IPS DF 19.7 (cell line): ENCODE results near the gene CHADL.
A peak's percentile ranks its signal among the peaks of the same experiment; 100 is the strongest.
"Not testable (repeated sequence)": the region's sequence is repeated elsewhere in the genome, so short reads cannot be mapped to it uniquely, and the experiment has no call there.

Experiments
- DNase-seq: peaks from one replicate; pipeline ENCODE4 v3.0.0-alpha.2; 2013; ENCODE audit warnings: low read depth, low spot score

The CHADL gene, protein sequence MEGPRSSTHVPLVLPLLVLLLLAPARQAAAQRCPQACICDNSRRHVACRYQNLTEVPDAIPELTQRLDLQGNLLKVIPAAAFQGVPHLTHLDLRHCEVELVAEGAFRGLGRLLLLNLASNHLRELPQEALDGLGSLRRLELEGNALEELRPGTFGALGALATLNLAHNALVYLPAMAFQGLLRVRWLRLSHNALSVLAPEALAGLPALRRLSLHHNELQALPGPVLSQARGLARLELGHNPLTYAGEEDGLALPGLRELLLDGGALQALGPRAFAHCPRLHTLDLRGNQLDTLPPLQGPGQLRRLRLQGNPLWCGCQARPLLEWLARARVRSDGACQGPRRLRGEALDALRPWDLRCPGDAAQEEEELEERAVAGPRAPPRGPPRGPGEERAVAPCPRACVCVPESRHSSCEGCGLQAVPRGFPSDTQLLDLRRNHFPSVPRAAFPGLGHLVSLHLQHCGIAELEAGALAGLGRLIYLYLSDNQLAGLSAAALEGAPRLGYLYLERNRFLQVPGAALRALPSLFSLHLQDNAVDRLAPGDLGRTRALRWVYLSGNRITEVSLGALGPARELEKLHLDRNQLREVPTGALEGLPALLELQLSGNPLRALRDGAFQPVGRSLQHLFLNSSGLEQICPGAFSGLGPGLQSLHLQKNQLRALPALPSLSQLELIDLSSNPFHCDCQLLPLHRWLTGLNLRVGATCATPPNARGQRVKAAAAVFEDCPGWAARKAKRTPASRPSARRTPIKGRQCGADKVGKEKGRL

DNA sequence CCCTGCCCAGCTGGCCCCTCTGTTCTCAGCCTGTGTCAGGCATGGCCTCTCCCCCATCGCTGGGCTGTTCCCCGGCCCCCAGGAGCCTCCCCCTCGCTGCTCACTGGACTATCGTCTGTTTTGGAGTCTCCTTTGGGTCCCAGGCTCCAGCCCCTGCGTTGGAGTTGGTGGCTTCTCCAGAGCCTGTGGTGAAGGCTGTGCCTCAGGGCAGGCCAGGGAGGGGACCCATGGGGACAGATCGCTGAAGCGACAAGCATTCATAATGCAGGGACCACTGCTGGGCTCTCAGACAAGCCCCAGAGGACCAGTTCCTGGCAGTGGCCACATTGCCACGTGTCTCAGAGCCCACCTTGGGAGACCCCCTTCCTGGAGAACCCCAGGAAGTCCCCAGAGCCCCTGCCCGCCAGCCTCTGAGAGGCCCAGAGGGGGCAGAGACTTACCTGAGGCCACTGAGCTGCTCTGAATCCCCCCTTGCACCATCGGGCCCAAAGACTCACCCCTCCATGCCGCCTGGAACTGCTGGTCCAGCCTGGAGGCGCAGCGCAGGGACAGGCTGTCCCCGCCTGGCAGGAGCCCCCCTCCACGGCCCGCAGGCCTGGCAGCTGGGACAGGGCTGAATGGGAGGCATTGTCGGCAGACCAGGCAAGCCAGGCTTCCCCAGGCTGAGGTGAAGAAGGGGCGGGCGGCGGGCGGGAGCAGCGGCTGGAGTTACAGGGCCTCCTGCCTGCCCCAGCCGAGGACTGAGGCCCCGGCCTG lies at the start of gene CHADL:
Gene CHADL (minus strand): TSS at position 555 of the 756 bp plus-strand sequence. CDS start 50 bp downstream, at position 505.
- no peak for DNase-seq

- no peak for DNase-seq
Measured at GRCh38 chr22:41289671-41290070, 48.9 kb upstream of the CHADL start.

GRCh38 chr22:41288245-41288946 lies 47.7 kb upstream of the CHADL start:
- peak; percentile 79 for DNase-seq

DNA sequence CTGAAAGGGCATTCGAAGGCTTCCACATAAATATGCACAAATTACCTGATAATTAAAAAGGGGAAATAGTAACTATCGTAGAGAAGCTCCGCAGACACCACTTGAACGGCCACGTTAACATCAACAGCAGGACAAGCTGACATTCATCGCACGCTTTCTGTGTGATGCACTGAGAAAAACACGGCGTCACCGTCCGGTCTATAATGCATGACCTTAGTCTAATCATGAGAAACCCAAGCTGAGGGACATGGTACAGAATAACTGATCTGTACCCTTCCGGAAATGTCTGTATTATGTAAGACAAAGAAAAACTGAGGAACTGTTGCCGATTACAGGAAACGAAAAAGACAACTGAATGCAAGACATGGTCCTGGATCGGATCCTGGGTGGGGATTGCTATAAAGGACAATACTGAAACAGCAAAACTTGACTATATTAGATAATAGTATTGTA lies 45.9 kb upstream of the CHADL start:
- DNase-seq, result no peak

DNA sequence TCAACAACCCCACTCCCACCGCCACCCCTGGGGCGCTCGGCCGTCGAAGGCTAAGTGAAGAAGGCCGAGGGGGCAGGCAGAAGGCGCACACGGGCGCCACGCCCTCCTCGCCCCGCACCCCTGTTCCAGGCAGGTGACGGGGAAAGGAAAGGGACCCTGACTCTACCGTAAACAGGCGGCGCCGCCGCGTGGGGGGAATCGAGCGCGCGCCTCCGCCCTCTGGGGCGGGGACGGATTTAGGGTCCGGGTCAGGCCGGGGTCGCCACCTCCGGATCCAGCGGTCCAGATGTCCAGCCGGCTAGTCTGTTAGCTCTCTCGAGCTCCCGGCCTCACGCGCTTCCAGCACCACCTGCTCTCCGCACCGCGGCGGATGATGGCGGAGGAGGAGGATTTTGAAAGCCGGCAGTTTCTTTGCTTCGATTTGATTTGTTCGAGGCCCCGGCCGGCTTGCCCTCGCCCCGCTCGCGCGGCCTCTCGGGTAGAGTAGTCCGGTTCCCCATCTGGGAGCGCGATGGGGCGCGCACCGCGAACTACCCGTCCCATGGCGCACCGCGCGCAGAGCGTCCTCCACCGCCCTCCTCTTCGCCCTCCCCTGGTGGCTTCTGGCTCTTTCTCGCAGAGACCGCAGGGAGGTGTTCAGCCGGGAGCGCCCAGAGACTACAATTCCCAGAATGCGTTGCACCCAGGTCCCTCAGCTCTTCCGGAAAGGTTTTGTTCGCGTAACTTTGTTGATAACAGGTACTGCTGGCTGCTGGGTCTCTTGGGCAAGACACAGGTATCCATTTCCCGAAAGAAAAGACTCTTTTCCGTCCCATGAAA lies 45.3 kb upstream of the CHADL start, which contains the start of gene RANGAP1:
Gene RANGAP1 (minus strand): TSS at position 368 of the 819 bp plus-strand sequence. CDS start 5,143 bp downstream, outside the sequence.
- DNase-seq, result peak; percentile 99

DNA sequence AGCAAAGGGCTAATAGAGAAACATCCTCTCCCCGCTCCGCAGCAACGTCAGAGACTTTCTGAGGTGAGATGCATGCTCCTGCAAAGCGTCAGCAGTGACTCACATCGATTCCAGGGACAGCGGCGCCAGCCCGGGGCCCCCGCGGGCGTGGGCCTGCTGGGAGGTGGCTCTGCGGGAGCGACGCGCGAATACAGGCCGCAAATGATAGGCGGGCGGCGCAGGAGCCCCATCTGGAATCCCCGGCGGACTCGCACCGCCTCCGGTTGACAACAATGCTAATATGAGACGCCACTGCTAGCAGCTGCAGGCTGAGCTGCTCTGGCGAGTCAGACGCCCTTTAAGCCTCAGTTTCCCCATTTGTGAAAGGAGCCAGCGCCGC lies 44.7 kb upstream of the CHADL start:
- no peak for DNase-seq

- DNase-seq, result no peak
Measured at GRCh38 chr22:41284465-41284864, 43.7 kb upstream of the CHADL start.

DNA sequence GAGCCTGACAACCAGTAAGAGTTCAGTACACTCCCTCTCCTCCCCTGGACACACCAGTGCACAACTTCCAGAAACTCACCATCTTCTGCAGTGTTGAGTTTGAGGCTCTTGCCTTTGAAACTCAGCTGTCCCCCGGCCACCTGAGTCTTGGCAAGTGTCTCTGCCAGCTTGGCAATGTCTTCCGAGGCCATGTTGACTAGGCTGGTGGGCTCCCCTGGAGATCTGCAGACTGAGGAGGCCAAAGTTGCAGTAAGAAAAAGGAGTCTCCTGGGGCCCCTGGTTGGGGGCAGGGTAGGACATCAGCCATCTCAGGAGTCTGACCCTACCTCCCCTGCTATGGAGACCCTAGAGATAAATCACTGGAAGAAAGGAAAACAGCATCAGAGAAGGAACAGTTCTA lies 40.1 kb upstream of the CHADL start:
- DNase-seq, result no peak

DNA sequence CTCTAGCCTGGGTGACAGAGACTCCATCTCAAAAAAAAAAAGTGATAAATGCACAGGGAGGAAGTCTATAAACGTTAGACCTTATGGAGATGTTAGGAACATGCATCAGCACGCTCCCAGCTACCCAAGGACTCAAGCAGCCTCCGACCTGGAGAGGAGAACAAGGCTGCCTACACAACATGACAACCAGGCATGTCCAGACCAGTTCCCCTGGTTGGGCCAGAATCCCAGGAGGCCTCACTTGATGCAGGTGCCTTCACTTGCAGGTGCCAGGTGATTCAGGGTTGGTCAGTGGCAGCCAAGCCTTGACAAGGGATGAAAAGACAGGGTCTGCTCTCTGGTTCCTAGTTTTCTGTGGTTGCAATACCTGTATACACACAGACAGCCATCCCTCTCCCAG lies 39.3 kb upstream of the CHADL start:
- no peak for DNase-seq

- no peak for DNase-seq
Measured at GRCh38 chr22:41274856-41275255, 34.1 kb upstream of the CHADL start.

DNA sequence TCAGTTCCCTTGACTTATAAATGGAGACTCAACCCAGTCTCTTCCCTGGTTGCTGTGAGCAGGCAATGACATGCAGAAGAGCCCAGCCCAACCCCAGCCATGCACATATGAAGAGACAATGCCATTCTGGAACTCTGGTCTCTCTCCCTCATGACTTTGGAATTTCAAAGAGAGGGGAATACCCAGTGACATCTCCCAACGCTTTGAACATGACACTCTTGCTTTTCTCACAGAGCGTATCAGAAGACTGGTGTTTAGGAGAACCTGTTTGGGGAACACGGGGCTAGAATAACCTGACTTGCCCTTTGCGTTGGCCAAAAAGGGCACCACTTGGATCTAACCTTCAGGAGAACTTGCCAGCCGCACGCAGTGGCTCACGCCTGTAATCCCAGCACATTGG lies 32.4 kb upstream of the CHADL start:
- no peak for DNase-seq

DNA sequence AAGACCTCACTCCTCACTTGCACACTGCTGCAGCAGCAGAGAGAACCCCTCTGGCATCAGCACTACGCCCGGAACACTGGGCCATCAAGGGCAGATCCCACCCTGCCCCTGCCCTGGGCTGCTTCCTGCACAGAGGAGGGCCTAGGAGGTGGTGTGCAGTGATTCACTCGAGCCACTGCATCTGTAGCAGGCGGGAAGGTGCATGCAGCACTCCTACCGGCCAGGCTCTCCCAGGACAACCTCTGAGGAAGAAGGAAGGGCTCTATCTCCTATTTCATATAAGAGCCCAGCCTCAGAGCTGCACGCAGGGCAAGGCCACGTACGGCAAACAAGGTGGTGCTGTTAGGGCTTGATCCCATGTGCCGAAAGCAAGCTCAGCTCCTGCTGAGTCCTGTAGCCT lies 31.1 kb upstream of the CHADL start:
- DNase-seq, result no peak

GRCh38 chr22:41267958-41268357 lies 27.2 kb upstream of the CHADL start:
- DNase-seq, result no peak

DNA sequence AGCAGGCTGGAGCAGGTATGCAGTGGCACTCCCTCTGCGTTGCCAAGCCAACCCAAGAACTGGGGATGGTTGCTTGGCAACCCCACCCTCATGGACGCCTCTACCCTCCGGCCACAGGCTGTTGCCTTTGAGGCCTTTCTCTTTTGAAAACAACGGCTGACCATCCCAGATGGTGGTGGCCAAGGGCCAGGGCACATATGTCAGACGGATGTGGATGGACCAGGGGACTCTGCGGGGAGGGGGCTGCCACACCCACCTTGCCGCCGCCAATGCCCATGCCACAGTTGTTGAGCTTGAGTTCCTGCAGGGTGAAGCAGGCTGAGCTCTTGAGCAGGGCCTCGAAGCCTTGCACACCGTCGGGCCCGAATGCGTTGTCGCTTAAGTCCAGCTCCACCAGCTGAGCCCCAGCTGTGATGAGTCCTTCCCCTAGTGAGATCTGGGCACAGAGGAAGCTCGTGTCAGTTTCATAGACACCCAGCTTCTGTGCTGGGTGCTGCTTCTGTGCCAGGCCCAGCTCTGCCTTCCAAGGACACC lies 23.7 kb upstream of the CHADL start:
- DNase-seq, result no peak

DNA sequence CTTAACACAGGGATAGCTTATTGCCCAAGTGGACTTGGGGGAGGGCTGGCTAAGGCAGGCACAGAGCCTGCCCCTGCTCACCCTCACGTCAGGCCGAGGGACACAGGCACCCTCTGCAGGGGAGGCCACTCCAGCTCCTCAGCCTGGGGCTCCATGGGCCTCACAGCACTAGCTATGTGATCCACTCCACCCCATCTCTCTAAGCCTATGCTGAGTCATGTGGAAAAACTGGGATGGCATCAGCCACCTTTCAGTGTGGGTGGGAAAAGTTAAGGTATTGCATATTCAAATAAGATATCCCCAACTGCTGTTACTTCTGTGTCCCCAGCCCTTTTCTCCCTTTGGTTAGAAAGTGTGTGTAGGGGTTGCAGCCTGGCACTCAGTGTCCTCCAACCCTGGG lies 23.0 kb upstream of the CHADL start:
- DNase-seq, result no peak

DNA sequence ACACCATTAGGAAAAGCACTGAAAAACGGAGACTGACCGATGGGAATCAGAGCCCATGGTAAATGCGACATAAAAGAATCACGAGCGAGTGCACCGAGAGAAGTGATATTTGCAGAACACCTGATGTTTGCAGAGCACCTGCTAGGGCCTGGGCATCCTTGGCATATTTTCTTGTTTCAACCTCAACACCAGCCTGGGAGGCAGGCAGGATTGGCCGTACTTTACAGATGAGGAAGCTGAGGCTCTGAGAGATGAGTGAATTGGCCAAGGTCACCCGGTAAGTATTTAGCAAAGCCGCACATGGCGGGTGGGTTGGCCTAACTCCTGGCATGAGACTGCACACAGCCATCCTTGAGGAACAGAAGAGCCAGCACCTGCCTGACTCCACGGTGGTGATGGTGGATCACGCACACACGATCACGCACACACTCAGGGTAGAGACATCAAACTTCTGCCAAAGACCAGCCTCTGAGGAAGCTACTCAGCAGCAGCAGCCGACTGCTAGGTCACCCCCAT lies 21.6 kb upstream of the CHADL start:
- no peak for DNase-seq

DNA sequence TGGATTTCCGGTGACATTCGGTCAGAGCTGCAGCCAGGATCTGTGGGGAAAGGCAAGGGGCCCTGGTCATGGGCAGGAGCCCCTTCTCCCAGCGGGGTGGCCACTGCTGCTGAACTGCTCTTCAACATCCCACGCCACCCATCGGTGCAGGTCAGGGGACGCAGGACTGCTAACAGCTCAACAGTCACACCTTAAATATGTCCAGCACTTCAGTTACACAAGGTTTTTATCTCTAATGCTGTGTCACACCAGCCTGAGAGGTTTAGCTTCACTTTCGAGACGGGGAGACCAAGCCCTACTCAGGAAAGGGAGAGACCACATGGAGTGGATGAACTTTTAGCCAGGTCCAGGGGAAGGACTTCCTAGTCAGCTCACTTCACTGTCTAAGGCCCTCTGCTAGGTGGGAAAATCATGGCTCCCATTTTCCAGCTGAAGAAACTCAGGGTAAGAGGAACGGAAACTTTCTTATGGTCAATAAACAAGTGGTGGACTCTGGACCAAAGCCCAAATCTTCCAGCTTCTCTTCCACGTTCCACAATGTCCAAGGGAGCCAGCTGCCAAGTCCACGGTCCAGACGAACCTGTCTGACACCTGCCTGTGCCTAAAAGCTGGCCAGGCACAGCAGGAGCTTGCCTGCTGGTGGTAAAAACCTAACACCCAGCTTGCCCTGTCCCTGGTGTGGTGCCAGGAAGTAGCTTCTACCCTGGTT lies 21.0 kb upstream of the CHADL start:
- DNase-seq, result no peak

GRCh38 chr22:41260871-41261270 lies 20.1 kb upstream of the CHADL start:
- no peak for DNase-seq

DNA sequence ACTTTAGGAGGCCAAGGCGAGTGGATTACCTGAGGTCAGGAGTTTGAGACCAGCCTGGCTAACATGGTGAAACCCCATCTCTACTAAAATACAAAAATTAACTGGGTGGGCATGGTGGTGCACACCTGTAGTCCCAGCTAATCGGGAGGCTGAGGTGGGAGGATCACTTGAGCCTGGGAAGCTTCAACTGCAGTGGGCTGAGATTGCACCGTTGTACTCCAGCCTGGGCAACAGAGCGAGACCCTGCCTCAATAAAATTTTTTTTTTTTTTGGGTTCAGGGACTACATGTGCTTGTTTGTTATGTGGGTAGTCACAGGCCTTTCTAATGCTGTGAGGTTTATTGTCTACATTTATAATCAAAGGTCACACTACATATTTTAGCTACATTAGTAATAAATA lies 19.0 kb upstream of the CHADL start:
- not testable (repeated sequence) for DNase-seq
